ENCODE results near the gene SOBP.

SOBP gene

DNA sequence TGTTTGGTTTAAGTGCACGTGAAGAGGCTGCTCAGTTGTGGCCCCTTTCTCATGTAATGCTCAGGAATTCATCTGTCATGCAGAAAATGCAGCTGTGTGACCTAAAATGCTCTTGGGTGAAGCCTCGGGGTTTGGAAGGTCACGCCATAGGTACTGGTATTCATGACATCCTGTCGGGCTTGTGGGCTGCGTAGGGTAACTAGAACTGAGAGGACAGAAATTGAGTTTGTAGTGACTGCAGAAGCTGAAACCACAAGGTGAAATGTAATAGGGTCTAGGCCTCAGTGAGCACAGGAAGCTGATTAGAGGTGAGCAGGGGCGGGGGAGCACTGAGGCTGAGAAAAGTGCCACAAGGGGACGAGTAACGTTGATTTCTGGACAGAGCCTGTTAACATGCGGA lies 128.8 kb downstream of the SOBP start:
- DNase-seq (ENCODE audit: low spot score) = peak; percentile 70
- TF ChIP-seq, protein P1, sequence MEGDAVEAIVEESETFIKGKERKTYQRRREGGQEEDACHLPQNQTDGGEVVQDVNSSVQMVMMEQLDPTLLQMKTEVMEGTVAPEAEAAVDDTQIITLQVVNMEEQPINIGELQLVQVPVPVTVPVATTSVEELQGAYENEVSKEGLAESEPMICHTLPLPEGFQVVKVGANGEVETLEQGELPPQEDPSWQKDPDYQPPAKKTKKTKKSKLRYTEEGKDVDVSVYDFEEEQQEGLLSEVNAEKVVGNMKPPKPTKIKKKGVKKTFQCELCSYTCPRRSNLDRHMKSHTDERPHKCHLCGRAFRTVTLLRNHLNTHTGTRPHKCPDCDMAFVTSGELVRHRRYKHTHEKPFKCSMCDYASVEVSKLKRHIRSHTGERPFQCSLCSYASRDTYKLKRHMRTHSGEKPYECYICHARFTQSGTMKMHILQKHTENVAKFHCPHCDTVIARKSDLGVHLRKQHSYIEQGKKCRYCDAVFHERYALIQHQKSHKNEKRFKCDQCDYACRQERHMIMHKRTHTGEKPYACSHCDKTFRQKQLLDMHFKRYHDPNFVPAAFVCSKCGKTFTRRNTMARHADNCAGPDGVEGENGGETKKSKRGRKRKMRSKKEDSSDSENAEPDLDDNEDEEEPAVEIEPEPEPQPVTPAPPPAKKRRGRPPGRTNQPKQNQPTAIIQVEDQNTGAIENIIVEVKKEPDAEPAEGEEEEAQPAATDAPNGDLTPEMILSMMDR (IDR thresholded peaks at IDR 0.05; ENCODE audit: extremely low read depth, missing control alignments) = no peak

- no peak for DNase-seq (ENCODE audit: low spot score)
- TF ChIP-seq, protein P1 (IDR thresholded peaks at IDR 0.05; ENCODE audit: extremely low read depth, missing control alignments) = no peak
Measured at GRCh38 chr6:107620732-107621131, 130.8 kb downstream of the SOBP start.

DNA sequence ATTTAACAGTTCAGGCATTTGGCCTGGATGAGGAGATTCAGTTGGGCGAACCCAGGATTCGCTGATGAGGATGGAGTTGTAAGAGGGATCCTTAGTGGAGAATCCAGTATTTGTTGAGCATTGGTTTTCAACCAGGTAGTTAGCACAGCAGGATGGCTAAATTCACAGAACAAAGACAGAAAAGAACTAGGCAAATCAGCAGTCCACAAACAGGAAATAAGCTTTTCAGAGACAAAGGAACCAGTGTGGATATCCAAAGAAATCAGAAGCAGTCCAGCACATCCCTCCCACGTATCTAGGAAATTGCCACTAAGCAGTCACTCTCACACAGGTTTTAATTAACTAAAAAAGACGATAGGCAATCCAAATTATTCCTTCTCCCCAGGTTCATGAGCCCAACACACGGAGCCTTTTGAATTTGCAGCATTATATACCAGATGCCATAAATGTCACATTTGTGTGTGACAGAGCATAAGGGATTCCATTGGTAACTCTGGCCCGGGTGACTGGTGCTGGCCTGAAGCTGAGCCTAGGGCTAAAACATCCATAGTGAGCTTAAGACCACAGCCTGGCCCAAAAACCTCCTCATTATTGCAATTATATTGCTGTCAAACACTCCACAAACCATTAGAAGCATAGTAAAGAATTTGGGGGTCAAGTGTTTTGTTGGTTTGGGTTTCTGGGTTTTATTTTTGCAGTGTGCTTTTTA lies 131.5 kb downstream of the SOBP start:
- DNase-seq (ENCODE audit: low spot score) = no peak
- TF ChIP-seq, protein P1 (IDR thresholded peaks at IDR 0.05; ENCODE audit: extremely low read depth, missing control alignments) = no peak

GRCh38 chr6:107622269-107622668 lies 132.4 kb downstream of the SOBP start:
- TF ChIP-seq, protein P1 (IDR thresholded peaks at IDR 0.05; ENCODE audit: extremely low read depth, missing control alignments) = no peak
- no peak for DNase-seq (ENCODE audit: low spot score)

GRCh38 chr6:107624050-107624449 lies 134.1 kb downstream of the SOBP start:
- TF ChIP-seq, protein P1 (IDR thresholded peaks at IDR 0.05; ENCODE audit: extremely low read depth, missing control alignments) = no peak
- no peak for DNase-seq (ENCODE audit: low spot score)

DNA sequence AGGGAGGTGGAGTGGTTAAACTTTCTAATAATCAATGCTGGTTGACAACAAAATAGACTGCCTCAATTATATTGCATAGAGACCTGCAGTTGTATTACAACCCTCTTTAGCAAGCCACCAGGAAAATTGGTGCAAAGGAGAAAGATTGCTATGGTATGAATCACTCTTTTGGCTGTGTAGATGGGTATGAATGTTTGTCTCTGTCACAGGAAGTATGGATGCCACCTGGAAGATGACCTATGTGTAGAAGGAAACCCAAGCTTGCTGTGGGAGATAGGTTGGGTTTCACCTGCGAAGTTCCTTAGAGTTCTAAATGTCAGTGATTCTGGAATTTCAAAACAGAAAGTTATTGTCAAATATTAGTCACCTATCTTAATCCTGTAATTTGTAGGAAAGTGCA lies 134.6 kb downstream of the SOBP start:
- no peak for DNase-seq (ENCODE audit: low spot score)
- TF ChIP-seq, protein P1 (IDR thresholded peaks at IDR 0.05; ENCODE audit: extremely low read depth, missing control alignments) = no peak

DNA sequence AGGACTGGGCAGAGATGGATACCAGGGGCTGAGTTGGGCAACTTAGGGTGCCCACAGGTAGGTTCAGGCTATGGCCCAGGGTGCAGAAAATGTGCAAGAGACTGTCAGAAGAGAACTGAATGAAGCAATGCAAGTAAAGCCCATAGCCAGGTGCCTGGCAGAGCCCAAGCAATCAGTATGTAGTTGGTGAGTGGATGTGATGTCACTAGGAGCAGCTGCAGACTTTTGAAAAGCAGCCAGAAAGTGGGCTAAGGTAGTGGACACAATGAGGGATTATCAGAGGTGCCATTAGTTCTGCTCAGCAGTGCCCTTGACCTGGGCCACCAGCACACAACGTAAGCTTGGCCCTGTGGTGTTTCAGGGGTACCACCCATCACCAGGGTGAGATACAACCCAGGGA lies 135.3 kb downstream of the SOBP start:
- TF ChIP-seq, protein P1 (IDR thresholded peaks at IDR 0.05; ENCODE audit: extremely low read depth, missing control alignments) = no peak
- DNase-seq (ENCODE audit: low spot score) = no peak

Data from GM20000 (cell line).